ENCODE measurements around the gene TACC2. TPM values are rescaled to one million over a fixed set of nuclear protein-coding genes. Genes with fewer than 3 reads are reported as not detected.
"Not testable (repeated sequence)": the region's sequence is repeated elsewhere in the genome, so short reads cannot be mapped to it uniquely, and the experiment has no call there.

Gene TACC2
- total RNA-seq, 1 donor from 2014 or later = 98.1 TPM

- no peak for DNase-seq (ENCODE audit: low spot score)
Observed at GRCh38 chr10:122190176-122190943, 201.4 kb downstream of the TACC2 start.

- DNase-seq (ENCODE audit: low spot score) = no peak
Observed at GRCh38 chr10:122191936-122192541, 203.1 kb downstream of the TACC2 start.

GRCh38 chr10:122194251-122194650 is 205.3 kb downstream of the TACC2 start:
- no peak for DNase-seq (ENCODE audit: low spot score)

- no peak for DNase-seq (ENCODE audit: low spot score)
Observed at GRCh38 chr10:122196218-122196617, 207.3 kb downstream of the TACC2 start.

- no peak for DNase-seq (ENCODE audit: low spot score)
Observed at GRCh38 chr10:122197611-122198222, 208.8 kb downstream of the TACC2 start.

- DNase-seq (ENCODE audit: low spot score) = no peak
Observed at GRCh38 chr10:122198631-122199030, 209.7 kb downstream of the TACC2 start.

GRCh38 chr10:122199070-122199469 is 210.1 kb downstream of the TACC2 start:
- no peak for DNase-seq (ENCODE audit: low spot score)

GRCh38 chr10:122199689-122200088 is 210.7 kb downstream of the TACC2 start:
- no peak for DNase-seq (ENCODE audit: low spot score)

GRCh38 chr10:122201401-122201800 is 212.4 kb downstream of the TACC2 start:
- DNase-seq (ENCODE audit: low spot score) = no peak

- not testable (repeated sequence) for DNase-seq (ENCODE audit: low spot score)
Observed at GRCh38 chr10:122203180-122203579, 214.2 kb downstream of the TACC2 start.

GRCh38 chr10:122204691-122205489 is 215.9 kb downstream of the TACC2 start:
- no peak for DNase-seq (ENCODE audit: low spot score)

GRCh38 chr10:122206471-122207065 is 217.6 kb downstream of the TACC2 start:
- no peak for DNase-seq (ENCODE audit: low spot score)

GRCh38 chr10:122207163-122207562 is 218.2 kb downstream of the TACC2 start:
- no peak for DNase-seq (ENCODE audit: low spot score)

GRCh38 chr10:122207596-122207995 is 218.6 kb downstream of the TACC2 start:
- no peak for DNase-seq (ENCODE audit: low spot score)

GRCh38 chr10:122208571-122209430 is 219.8 kb downstream of the TACC2 start:
- no peak for DNase-seq (ENCODE audit: low spot score)

- DNase-seq (ENCODE audit: low spot score) = no peak
Observed at GRCh38 chr10:122210481-122211265, 221.7 kb downstream of the TACC2 start.

GRCh38 chr10:122213364-122213763 is 224.4 kb downstream of the TACC2 start:
- no peak for DNase-seq (ENCODE audit: low spot score)

- no peak for DNase-seq (ENCODE audit: low spot score)
Observed at GRCh38 chr10:122213766-122214165, 224.8 kb downstream of the TACC2 start.

- no peak for DNase-seq (ENCODE audit: low spot score)
Observed at GRCh38 chr10:122216047-122216446, 227.1 kb downstream of the TACC2 start.

- DNase-seq (ENCODE audit: low spot score) = no peak
Observed at GRCh38 chr10:122219340-122219739, 230.4 kb downstream of the TACC2 start.

All from ureter (tissue), 1 donor.